ENCODE measurements around the gene CANX. TPM values are rescaled to one million over a fixed set of nuclear protein-coding genes. Genes with fewer than 3 reads are reported as not detected.

The CANX gene
- total RNA-seq, 1 donor from 2014 or later: 641 TPM

DNA sequence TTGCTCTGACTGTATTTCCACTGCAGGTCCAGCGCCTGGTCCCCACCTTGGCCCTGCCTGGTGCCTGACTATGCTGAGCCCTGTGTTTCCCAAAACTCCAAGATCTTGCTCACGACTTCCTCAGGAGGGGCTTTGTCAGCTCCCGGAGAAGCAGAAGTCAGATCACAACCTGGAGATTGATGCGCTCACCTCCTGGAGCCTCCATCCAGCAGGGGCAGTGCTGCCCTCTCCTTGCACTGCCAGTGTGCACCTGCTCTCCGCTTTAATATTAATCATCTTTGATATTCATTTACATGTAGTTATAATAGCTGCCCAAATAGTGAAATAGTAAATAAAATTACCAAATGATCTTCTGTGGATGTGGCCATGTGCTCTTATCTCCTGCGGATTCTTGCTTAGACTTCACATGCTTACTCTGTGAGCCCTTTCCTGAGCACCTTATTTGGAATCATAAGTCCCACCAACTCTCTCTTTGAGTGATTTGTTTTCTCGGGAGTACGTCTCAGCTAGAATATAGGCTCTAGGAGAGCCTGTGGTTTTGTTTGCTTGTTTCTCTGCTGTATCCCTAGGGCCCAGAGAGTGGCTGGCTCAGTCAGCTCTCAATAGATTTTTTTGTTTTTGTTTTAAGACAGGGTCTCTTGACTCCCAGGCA is 51.2 kb downstream of the CANX start:
- DNase-seq (ENCODE audit: low read depth): no peak

DNA sequence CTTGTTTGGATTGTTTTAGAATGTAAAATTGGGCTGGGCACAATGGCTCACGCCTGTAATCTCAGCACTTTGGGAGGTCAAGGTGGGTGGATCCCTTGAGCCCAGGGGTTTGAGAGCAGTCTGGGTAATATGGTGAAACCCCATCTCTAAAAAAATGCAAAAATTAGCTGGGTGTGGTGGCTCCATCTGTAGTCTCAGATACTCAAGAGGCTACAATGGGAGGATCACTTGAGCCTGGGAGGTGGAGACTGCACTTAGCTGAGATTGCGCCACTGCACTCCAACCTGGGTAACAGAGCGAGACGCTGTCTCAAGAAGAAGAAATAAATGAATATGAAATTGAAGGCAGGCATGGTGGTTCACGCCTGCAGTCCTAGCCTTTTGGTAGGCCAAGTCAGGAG is 55.2 kb downstream of the CANX start:
- DNase-seq (ENCODE audit: low read depth): no peak

DNA sequence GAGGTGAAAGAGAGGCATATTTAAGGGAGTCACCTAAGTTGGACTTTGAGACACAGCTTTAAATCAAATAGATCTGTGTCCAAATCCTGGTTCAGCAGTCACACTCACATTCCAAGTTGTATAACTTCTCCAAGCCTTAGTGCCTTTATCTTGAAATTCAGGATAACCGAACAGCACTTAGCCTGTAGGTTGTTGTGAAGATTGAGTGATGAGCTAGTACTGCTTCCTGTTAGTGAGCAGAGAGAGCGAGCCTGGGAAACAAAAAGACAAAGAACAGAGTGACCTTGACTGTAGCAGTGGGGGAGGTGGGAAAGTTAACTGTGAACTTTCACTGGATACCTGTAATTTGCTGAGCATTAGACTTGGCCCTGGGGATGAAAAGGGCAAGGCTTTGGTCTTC is 56.3 kb downstream of the CANX start:
- no peak for DNase-seq (ENCODE audit: low read depth)

DNA sequence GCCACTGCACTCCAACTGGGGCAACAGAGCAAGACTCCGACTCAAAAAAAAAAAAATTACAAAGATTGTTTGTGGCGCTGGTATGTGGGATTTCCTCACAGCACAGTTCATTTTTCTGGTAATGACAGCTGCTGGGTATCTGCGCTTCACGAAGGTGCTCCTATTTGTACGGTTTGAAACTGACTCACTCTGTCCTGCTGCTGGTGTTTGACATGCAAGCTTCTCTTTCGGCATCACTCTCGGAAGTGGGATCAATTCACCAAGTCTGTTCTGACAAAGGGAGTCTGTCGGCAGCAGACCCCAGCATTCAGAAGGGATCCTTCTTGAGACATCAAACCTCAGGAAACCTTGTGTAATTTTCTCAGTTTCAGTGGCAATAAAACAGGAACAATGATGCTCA is 60.2 kb downstream of the CANX start:
- no peak for DNase-seq (ENCODE audit: low read depth)

DNA sequence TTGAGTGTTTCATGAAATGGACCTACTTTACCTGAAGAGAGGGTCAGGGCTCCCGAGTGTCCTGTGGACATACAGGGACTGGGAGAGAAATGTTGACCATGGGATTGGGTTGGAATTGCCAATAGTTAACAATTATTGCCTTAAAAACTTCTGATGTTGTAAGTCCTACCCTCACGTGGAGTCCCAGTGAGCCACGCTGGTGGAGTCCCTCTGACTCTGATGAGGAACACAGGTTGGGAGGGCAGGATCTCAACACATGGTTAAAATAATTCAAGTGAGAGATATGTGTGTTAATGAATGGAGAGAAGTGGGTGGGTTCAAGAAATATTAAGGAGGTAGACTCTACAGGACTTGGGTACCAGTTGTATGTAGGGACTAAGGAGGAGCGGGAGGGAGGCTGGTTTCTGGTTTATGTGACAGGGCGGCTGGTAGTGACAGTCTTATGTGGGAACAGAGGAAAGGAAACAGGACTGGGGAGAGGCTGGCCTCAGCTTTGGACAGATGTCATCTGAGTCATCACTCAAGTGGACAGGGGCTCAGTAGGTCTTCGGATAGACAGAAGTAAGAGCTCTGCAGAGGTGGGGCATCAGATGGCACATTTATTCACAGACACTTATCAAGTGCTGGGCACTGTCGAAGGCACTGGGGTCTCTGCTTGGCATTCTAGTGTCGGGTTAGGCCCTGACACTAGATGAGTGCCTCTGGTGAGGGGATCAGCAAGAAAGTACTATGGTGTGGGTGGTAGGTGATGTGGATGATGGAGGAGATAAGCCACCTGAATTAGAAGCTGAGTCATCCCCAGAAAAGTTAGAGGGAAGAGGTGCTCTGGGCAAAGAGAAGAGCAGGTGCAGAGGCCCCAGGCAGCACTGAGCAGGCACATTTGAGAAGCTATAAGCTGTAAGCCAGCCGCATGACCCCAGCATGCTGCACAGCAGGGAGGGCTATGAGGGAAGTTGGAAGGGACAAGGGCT is 61.1 kb downstream of the CANX start:
- peak; percentile 74 for DNase-seq (ENCODE audit: low read depth)

DNA sequence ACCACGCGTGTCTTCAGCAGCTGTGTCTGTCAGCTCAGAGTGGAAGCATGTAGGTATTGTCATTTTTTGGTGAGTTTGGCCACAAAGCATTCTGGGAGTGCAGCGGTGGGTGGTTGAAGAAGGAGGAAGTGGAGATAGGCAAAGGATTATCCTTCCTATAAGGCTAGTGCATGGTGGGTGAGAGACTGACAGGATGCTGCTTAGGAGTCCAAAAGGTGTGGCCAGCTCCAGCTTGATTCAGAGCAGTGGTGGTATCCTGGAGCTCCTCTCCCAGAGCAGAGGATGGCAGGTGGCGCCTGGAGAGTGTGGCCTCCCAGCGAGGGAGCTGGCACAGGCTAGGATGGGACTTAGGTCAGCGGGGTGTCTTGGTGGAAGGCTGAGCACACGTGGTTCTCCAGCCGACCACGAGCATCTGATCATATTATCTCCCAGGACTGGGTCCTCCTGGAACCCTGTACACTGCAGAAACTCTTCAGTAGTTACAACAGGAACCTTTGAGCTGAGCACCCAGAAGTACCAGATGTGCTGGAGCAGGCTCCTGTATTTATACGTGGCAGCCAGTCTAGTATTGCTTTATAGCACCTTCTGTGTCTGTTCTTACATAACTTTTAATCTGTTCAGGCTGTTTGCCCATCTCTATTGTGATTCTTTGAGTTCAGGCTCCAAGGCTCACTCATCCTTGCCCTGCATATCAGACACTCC is 63.5 kb downstream of the CANX start:
- peak; percentile 78 for DNase-seq (ENCODE audit: low read depth)

DNA sequence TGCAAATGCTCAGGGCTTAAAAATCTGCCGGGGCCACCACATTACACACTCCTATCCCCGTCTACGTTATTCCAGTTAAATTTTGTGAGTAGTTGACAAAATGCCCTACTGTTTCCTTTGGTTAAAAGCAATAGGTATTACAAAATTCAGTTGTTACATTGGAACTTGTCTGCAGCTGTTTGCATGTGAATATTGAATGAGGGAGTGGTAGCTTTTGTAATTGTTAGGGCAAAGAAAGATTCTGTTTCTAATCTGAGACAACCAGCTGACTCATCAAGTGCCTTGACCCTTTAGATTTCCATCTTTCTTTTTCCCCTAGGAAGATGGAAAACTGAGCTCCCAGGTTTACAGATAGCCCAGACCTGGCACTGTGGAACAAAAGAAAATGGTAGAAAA is 64.0 kb downstream of the CANX start:
- DNase-seq (ENCODE audit: low read depth): peak; percentile 59

DNA sequence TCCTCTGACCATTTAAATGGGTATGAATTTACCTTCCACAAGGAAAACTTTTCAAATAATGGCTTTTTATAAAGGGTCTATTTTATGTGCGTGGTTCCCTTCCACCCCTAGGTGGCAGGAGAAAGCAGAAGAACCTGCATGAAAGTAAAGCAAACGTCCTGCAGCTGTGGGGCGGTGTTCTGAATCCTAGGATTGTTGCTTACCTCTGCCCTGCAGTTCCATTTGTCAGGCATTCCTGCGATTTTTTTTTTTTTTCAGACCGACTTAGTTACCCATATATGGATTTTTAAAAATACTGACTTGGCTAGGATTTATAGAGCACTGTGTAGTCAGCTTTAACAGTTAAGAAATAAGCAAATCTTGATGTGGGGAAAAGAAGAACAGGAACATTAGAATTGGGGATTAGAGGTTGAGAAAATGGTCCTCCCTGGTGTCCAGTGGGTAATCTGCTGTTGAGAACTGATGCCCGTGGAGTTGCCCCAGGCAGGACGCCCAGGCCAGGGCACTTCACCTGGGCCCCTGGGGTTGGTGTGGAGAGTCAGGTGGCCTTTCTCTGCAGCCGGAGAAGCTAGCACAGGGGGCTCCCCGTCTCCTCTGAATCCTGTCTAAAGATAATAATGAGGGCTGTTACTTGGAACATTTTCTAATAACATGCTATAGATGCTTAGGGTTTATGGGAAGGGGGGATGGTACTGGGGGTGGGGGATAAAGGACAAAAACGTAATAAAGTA is 64.6 kb downstream of the CANX start:
- DNase-seq (ENCODE audit: low read depth): peak; percentile 73

DNA sequence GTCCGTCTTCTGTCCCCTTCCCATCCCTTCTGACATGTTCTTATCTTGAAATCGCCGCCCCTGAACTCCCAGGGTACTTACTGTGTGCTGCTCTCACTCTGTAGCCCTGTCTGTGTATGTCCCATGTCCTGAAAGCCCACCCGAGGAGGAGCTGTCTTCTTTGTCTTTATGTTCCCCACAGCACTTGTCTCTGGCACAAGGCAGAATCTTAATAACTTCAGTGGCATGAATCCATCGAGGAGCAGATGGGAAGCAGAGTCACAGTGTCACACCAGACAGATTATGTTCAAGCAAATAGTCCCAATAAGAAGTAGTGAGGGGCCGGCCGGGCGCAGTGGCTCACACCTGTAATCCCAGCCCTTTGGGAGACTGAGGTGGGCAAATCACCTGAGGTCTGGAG is 65.3 kb downstream of the CANX start:
- no peak for DNase-seq (ENCODE audit: low read depth)

DNA sequence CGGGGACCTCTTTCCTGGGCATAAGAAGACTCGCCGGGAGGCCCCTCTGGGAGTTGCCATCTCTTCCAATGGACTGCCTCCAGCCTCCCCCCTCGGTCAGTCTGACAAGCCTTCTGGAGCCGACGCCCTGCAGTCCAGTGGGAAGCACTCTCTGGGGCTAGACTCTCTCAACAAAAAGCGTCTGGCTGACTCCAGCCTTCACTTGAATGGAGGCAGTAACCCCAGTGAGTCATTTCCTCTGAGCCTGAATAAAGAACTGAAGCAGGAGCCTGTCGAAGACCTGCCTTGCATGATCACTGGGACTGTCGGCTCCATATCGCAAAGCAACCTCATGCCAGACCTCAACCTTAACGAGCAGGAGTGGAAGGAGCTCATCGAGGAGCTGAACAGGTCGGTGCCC is 66.6 kb downstream of the CANX start:
- peak; percentile 70 for DNase-seq (ENCODE audit: low read depth)

DNA sequence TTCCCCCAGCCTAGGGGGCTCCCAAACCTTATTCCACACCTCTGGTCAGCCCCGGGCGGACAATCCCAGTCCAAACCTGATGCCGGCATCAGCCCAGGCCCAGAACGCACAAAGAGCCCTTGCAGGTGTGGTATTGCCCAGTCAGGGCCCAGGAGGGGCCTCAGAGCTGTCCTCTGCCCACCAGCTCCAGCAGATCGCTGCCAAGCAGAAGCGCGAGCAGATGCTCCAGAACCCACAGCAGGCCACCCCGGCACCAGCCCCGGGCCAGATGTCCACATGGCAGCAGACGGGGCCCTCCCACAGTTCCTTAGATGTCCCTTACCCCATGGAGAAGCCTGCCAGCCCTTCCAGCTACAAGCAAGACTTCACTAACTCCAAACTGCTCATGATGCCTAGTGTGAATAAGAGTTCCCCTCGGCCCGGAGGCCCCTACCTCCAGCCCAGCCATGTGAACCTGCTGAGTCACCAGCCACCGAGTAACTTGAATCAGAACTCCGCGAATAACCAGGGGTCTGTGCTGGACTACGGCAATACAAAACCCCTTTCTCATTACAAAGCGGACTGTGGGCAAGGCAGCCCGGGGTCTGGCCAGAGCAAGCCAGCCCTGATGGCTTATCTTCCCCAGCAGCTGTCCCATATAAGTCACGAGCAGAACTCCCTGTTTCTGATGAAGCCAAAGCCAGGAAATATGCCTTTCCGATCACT is 67.4 kb downstream of the CANX start:
- peak; percentile 49 for DNase-seq (ENCODE audit: low read depth)

DNA sequence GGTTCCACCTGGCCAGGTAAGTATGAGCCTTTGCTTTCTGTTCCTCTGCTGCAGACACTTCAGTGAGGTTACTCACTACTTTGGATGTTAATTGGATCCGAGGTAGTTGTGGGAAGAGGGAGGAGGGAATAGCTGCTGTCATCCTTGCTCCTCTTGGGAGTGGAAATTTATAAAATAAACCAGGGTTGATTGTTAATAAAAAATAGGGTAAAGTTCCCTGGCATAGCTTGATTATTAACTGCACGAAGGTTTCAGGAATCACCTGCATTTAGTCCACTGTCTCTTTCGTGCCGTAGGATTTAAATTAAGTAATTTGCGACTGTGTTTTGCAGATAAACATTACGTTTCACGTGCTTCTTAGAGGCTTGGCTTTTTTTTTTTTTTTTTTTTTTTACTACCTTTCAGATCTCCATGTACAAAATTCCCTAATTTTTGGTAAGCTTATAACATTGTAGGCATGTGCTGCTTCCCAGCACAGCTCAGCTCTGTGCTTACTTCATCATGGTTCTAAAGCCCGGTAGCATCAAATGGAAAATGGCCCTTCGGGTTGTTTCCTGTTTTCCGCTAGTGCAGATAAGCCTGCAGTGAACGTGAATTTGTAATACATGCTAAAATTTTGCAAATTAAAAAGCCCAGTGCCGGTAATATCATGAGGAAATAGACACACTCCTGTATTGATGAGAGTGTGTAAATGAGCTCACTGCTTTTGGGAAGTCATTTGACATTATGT is 68.1 kb downstream of the CANX start:
- DNase-seq (ENCODE audit: low read depth): no peak

DNA sequence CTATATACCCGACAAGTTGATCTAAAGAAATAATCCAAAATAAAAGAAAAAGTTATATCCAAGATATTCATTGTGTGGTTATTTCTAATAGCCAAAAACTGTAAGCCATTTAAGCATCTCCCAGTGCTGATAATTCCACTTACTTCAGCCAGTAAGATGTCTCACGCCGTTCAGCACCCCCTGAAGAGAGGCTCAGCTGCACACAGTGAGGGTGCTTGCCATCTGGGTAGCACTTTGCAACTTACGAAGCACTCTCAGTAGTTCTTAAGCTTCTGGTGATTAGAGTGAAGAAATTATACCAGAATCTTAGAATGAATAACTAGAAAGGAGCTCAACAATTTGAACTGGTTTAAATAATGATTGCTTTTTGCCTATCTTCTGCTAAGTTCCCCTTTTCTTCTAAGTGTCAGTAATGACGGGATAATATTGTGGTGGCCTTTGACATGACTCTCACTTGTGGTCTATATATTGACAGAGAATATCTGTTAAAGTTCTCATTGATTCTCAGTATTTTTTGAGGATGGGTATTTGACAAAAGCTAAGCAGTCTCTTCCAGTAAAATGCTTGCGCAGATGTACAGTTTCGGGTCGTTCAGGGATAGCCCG is 68.8 kb downstream of the CANX start:
- no peak for DNase-seq (ENCODE audit: low read depth)

DNA sequence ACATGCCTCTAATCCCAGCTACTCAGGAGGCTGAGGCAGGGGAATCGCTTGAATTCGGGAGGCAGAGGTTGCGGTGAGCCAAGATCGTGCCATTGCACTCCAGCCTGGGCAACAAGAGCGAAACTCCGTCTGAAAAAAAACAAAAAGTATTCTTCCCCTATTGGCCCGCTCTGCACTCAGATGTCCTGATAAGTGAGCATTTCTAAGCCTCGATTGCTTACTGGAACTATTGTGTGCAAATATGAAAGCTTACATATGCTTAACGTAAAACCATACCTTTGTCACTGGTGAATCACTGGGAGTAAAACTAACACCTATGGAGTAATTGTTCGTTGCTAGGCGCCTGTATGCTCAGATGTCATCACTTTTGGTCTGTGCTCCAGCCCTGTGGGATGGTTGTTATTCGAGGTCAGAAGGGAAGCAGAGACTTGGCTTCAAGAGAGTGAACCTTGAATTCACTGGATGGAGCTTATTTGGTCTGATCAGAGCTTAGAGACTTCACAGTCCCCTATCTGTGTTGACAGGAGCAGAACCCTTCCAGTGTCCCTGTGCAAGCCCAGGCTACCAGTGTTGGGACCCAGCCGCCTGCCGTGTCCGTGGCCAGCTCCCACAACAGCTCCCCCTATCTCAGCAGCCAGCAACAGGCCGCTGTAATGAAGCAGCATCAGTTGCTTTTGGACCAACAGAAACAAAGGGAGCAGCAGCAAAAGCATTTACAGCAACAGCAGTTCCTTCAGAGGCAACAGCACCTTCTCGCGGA is 69.7 kb downstream of the CANX start:
- DNase-seq (ENCODE audit: low read depth): no peak

DNA sequence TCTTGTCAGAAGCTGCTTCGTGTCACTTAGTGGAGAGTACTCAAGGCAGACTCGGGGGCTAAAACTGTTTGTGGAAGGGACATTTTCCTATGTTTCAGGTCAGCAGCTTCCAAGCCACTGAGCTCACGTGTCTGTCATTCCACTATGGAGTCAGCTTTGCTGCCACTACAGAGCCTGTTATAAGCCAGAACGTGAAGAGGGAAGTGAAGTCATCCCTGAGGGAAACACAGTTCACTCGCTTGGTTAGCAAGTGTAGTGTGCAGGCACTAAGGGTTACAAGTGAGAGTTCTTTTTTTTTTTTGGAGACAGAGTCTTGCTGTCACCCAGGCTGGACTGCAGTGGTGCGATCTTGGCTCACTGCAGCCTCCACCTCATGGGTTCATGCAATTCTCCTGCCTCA is 70.5 kb downstream of the CANX start:
- no peak for DNase-seq (ENCODE audit: low read depth)

DNA sequence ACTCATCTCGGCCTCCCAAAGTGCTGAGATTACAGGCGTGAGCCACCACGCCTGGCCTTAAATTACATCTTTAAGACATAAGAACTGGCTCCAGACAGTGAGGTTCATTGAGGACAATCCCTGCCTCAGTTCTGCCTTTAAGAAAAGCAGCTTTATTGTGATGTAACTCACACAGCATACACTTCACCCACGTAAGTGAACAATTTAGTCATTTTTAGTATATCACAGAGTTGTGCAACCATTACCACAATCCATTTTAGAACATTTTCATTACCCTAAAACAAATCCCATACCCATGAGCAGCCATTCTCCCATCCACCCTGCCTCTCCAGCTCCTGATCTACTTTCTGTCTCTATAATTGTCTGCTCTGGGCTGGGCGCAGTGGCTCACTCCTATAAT is 71.0 kb downstream of the CANX start:
- no peak for DNase-seq (ENCODE audit: low read depth)

DNA sequence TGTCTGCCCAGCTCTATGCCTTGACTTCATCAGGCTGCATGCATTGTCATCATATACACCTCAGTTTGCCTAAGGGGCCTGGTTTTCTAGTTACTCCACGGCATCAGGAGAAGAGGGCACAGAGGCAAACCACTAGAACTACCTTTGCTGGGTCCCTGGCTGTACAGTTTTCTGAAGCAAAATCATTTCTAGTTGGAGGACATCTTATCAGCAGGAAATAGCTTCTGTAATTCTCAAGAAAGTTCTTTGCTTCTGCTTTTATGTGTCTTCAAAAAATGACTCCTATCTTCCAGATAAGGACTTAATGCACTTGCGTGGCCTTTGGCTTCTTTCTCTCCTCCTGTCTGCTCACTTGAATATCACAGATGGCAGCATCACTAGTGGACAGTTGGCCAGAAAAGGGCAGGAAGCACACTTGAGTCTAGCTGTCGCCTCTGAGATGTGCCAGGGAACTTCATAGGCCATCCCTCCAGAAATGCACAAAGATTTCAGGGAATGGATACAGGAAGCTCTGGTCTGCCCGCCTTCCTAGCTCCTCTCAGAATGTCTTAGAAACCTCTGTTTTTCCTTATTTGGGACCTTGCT is 72.6 kb downstream of the CANX start:
- no peak for DNase-seq (ENCODE audit: low read depth)

DNA sequence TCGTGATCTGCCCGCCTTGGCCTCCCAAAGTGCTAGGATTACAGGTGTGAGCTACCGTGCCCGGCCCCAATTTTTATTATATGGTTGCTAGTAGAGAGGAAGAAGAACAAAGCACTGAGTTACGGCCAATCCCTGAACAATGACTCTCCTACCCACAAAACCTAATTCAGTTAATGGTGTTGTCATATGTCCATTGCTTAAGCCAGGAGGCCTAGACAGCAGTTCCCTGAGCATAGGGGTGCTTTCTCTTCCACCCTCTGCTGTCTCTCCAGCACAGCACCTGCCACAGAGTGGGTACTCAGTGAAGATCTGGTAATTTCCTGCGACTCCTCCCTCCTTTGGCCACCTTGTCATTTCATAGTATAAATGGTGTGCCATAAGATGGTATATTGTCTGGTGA is 73.6 kb downstream of the CANX start:
- DNase-seq (ENCODE audit: low read depth): no peak

DNA sequence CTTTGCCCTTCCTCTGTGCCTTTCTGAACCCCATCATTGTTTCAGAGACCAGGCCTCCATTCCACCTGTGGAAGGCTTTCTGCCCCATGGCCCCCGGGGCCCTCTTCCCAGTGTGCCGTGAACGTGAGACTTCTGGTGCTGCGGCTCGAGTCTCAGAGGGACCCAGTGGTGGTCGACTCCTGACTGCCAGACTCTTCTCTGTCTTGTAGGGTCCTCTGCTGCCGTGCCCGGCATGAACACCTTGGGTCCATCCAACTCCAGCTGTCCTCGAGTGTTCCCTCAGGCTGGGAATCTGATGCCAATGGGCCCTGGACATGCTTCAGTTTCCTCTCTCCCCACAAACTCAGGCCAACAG is 74.9 kb downstream of the CANX start:
- no peak for DNase-seq (ENCODE audit: low read depth)

Measured in myocyte (in vitro differentiated cells).